DOHH2 (cell line): ENCODE measurements around the gene DIS3L2.

Source experiments
- EZH2phosphoT487 ChIP-seq: fragments of 200-600 bp; sonication (generic); IDR thresholded peaks from 2 replicates; pipeline ENCODE4 v1.6.1; 2017; ENCODE audit warnings: borderline replicate concordance, mild to moderate bottlenecking, antibody characterized with exemption, low read length, moderate library complexity, mixed read lengths
- TF ChIP-seq, protein P1 (sequence below): fragments of 200-600 bp; sonication (generic); IDR thresholded peaks from one replicate; pipeline ENCODE4 v1.5.1; 2014; ENCODE audit warnings: antibody characterized with exemption, mild to moderate bottlenecking, low read depth, low read length; ENCODE audit not compliant: poor library complexity, severe bottlenecking

DNA sequence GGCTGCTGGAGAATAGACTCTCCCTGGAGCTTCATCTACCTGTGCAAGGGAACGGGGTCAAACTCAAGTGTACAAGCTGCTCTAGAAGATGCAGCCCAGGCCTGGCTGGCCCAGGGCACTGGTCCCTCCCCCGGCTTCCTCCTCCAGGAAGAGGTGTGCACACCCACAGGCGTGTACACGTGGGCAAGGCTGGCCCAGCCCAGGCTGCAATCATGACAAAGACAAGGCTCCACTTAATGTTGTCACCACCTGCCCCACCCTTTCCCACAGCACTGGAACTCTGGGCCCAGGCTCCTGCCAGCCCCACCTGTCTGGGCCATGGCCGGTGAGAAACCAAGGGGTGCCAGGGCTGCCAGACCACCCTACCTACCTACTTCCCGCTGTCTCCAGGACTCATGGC lies 387.4 kb downstream of the DIS3L2 start:
- TF ChIP-seq, protein P1, sequence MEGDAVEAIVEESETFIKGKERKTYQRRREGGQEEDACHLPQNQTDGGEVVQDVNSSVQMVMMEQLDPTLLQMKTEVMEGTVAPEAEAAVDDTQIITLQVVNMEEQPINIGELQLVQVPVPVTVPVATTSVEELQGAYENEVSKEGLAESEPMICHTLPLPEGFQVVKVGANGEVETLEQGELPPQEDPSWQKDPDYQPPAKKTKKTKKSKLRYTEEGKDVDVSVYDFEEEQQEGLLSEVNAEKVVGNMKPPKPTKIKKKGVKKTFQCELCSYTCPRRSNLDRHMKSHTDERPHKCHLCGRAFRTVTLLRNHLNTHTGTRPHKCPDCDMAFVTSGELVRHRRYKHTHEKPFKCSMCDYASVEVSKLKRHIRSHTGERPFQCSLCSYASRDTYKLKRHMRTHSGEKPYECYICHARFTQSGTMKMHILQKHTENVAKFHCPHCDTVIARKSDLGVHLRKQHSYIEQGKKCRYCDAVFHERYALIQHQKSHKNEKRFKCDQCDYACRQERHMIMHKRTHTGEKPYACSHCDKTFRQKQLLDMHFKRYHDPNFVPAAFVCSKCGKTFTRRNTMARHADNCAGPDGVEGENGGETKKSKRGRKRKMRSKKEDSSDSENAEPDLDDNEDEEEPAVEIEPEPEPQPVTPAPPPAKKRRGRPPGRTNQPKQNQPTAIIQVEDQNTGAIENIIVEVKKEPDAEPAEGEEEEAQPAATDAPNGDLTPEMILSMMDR, result no peak
- TF ChIP-seq EZH2phosphoT487, result no peak
